GM21526 (cell line): ENCODE measurements around the gene C1QL4.

ENCODE experiments used
- ATAC-seq: cut with Tn5 transposase; IDR thresholded peaks from one replicate; pipeline ENCODE4 v1.9.1; 2021; ENCODE audit warnings: moderate library complexity; ENCODE audit not compliant: unreplicated experiment, low FRiP score

C1QL4 gene

DNA sequence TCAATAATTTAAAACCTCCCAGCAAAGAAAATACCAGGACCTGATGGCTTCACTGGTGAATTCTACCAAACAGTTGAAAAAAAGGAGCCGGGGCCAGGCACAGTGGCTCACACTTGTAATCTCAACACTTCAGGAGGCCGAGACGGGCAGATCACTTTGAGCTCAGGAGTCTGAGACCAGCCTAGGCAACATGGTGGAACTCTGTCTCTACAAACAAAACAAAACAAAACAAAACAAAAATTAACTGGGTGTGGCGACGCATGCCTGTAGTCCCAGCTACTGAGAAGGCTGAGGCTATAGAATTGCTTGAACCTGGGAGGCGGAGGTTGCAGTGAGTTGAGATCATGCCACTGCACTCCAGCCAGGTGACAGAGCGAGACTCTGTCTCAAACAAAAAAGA lies 27.6 kb downstream of the C1QL4 start:
- ATAC-seq = no peak

DNA sequence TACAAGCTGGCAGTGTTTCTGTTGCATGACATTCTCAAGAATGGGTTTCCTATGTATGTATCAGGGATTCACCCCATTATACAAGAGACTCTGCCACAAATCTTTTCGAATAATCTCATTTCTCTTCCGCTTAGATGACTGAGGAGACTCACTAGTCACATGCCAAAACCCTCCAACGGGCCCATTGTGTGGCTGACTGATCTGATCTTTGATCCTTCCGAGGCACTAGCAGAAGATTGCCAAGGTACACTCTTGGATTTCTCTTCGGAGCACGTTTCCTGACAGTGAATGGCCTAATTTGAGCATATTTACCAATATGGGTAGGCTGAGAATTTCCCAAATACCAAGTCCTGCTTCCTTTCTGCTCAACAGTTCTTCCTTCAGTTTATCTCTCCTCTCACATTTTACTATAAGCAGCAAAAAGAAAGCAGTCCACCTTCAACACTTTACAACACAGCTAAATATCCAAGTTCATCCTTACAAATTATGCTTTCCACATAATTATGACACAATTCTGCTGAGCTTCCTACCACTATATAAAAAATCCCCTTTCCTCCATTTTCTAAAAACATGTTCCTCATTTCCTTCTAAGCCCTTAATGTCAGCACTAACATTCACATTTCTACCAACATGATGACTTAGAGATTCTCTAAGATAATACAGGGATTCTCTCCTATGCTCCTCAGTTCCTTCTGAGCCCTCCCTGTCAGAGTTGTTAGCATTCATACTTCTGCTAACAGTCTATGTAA lies 31.1 kb downstream of the C1QL4 start:
- ATAC-seq = no peak

DNA sequence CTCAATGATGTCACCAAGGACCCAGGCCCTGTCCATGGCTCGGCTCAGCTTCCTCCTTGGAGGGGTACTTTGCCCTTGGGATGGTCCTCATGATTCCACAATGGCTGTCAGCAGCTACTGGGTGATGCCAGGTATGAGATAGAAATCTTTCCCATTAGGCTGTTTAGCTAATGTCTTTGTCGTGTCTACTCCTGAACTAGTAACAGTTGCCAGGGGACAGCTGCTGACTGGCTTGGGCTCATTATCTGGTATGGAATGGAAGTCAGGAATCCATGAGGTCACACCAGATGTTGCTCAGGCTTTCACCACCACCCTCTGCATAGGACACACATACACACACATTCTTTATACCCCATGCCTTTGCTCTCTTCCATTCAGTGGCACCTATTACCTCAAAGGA lies 32.8 kb downstream of the C1QL4 start:
- no peak for ATAC-seq

DNA sequence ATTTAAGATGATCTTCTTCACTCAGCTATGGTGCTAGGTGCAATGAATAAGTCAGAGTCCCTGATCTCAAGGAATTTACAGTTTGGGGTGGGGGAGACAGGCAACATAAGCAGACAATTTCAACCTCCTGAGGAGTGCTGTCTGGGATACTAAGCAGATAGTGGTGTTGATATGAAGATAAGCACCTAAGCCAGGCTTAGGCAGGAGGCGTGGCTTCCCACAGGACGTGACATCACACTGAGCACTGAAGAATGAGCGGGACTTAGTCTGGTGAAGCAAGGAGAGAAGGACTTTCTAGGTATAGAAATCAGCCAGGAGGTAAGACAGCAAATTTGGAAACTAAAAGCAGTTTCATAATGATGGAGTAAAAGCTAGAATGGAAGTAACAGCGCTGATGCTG lies 35.2 kb downstream of the C1QL4 start:
- ATAC-seq = no peak

DNA sequence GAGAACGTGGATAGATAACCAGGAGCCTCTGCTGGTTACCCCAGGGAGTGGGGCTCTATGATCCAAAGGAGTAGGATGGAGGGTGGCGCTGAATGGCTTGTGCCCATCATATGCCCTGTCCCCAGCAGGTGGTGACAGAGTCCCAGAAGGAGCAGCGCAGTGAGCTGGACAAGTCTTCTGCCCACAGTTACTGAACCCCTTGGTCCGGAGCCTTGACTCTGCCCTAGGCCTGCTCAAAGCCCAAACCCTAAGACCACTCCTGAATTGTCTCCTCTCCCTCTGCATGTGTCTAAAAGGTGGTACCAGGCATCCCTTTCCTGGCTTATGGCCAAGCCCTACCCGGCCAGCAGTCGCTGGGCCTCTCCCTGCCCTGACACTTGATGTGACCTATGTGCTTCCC lies 38.8 kb downstream of the C1QL4 start:
- ATAC-seq = no peak

DNA sequence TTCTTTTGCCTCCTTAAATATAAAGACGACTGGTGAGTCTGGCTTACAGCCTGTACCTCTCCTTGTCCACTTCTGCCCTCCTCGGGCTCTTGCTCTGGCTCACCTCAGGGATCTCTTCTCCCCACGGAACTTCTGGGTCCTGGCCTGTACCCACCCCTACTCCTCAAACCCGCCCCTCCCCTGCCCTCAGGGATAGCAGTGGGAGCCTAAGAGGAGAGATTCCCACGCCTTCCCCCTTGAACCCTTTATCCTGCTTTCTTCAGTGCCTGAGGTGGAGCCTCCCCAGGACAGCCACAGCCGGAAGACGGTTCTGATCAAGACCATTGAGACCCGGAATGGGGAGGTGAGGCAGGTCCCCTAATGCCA lies 39.3 kb downstream of the C1QL4 start:
- no peak for ATAC-seq

- no peak for ATAC-seq
These were observed 39.9 kb downstream of the C1QL4 start for GRCh38 chr12:49296836-49297694.

GRCh38 chr12:49296034-49296835 lies 40.8 kb downstream of the C1QL4 start:
- ATAC-seq = no peak

DNA sequence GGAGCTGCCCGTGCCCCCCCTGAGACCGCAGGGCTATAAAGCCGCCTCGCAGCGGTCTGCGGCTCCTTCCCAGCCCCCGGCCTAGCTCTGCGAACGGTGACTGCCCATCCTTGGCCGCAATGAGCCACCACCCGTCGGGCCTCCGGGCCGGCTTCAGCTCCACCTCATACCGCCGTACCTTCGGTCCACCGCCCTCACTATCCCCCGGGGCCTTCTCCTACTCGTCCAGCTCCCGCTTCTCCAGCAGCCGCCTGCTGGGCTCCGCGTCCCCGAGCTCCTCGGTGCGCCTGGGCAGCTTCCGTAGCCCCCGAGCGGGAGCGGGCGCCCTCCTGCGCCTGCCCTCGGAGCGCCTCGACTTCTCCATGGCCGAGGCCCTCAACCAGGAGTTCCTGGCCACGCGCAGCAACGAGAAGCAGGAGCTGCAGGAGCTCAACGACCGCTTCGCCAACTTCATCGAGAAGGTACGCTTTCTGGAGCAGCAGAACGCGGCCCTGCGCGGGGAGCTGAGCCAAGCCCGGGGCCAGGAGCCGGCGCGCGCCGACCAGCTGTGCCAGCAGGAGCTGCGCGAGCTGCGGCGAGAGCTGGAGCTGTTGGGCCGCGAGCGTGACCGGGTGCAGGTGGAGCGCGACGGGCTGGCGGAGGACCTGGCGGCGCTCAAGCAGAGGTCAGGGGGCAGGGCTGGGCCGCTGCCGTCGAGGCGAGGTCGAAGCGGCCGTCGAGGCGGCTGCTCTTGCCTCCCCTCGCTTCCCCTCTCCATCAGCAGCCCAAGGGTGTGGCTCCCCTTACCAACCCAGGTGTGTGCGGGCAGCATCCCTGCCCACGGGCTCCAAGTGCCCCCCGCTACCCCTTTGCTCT lies 41.7 kb downstream of the C1QL4 start, which contains the start of gene PRPH:
Gene PRPH, plus strand, starts transcription at position 66 of the 855 bp plus-strand sequence. Its CDS starts 54 bp downstream, at position 120.
- ATAC-seq = no peak

DNA sequence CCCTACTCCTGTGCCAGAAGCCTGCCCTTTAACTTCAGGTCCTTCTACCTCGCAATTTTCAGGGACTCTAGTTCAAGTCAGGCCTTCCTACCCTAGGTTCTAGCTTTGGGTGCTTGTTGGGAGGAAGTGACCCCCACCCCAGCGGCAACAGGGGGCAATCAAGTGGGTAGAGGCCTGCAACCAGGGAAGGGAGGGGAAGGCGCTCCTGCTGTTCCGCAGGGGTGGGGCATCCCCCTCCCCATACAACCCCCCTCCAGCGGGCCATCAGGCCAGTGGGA lies 42.2 kb downstream of the C1QL4 start:
- ATAC-seq = no peak

DNA sequence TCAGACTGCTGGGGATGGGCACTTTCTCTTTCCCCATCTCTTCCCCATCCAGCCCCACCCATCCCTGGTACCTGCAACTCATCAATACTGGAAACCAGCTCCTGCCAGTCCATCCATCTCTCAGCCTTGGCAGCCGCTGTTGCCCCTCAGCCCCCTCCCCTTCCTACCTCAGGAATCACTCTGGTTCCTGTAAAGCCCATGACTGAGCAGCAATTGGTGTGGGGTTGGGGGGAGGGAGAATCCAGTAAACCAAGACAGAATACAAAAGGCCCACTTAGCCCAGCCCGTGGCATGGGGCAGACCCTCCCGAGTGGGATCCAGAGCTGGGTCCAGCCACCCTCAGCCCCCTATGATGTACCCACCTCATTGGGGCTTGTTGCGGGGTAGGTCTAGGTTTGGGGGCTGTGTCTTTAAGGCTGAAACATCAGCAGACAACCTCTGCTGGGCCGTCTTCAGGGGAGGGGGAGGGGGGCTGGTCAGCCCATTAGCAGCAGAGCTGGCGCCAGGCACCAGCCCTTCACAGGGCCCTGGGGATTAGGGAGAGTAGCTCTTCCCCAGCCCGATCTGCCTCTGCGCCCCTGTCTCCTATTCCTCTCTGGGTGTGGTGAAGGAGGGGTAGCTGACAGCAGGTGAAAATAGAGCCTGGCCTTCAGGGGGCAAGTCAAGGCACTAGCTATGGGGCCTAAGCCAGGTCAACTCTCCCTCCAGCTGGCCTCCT lies 42.7 kb downstream of the C1QL4 start:
- ATAC-seq = no peak

DNA sequence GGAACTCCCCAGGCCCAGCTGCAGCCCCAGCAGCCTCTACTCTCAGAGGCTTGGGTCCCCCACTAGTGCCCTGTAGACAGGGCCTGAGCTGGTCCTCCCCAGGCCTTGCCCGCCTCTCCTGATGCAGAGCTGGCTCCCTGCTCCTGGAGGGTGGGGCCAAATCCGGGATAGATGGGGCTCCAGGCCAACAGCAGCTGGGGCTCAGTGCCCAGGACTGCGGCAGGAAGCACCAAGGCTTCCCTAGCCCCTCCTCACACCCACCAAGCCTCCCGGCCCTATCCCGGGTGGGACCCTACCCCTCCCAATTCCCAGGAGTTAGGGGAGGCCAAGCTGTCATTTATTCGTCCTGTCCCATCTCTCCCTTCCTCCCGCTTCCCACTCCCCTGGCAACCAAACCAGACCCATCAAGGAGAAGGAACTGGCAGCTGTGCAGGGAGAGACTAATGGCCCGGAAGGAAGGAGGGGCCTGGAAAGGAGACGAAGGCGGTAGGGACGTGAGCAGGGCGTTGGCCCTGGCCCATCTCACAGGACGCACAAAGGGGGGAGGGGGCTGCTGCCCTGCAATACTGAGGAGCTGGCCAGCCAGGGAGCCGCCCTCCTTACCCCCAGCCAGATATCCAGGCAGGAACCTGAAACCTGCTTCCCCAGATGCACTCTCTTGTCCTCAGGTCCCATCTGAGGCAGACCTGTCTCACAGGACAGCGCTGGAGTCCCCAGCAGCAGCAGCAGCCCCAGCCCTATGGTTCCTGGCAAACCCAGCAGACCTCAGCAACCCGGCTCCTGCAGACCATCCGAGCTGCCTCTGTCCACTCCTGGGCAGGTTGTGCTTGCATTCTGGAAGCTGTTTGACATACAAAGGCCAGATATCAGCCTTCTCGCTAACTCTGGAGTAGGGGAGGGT lies 43.7 kb downstream of the C1QL4 start:
- no peak for ATAC-seq

GRCh38 chr12:49292729-49293055 lies 44.3 kb downstream of the C1QL4 start:
- ATAC-seq = no peak

DNA sequence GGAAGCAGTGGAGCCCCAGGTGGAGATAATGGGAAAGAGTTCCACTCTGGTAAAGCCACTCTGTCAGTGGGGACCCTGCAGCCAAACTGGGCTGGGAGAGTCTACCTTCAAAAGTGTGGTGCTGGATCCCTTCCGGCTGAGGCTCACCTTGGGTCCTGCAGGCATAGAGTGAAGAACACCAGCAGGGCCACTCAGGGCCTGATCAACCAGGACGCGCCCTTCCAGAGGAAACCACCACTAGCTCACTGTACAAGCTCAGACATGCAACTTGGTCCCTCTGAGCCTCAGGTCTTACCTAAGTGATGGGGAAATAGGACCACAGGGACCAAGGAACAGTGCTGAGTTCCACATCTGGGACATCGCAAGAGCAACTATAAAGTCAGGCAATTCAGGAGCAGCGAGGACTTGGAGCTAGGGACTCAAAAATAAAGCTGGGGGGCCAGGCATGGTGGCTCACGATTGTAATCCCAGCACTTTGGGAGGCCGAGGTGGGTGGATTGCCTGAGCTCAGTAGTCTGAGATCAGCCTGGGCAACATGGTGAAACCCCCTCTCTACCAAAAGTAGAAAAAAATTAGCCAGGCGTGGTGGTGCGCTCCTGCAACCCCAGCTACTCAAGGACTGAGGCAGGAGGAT lies 47.9 kb downstream of the C1QL4 start:
- ATAC-seq = no peak

DNA sequence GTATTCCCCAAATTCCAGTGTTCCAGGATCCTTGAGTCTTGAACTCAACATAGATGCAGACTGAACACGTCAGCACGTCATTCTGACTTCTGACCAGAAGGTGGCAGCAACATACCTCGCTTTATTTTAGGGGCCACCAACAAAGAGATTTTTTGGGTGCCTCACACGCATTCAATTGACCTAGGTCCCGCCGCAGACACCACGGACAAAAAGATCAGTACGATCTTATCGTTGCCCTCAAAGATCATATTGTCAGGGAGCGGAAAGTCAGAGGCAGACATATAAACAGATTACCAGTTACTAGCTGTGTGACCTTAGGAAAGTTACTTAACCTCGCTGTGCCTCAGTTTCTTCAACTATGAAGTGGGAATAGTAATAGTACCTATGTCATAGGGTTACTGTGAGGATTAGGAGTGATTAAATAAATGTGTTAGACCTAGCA lies 48.6 kb downstream of the C1QL4 start:
- ATAC-seq = no peak

DNA sequence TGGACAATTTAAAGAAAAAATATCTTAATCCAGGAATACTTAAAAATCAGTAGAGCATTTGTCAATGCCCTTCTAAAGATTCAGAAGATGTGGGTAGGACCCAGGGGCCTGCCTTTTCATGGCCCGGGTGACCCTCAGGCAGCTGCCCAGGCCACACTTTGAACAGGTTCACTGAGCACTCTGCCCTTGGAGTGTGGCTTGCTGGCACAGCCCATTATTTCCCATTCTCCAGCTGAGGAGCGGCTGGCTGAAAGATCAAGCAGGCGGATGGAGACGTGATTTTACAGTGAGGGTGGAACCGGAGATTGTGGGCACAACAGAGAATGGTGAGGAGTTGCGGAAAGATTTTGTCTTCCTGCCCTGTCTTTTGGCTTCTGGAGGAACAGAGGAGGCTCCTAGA lies 49.1 kb downstream of the C1QL4 start:
- ATAC-seq = no peak

GRCh38 chr12:49284672-49285071 lies 52.3 kb downstream of the C1QL4 start:
- no peak for ATAC-seq
